KOPT-K1 (cell line): ENCODE data around the gene EXOC2.

Source experiments
- H3K27ac ChIP-seq: fragments of 200-600 bp; sonication (generic); 2 replicates; pipeline ENCODE4 v1.5.1; 2016; ENCODE audit warnings: antibody characterized with exemption, mild to moderate bottlenecking, low read depth, low read length; ENCODE audit not compliant: poor library complexity, severe bottlenecking
- H3K36me3 ChIP-seq: fragments of 200-600 bp; sonication (generic); 2 replicates; pipeline ENCODE4 v1.5.1; 2017; ENCODE audit warnings: antibody characterized with exemption, mild to moderate bottlenecking, low read length, moderate library complexity; ENCODE audit not compliant: insufficient read depth
- H3K9me3 ChIP-seq: fragments of 200-600 bp; sonication (generic); 2 replicates; pipeline ENCODE4 v1.5.1; 2017; ENCODE audit warnings: antibody characterized with exemption, low read length, mild to moderate bottlenecking; ENCODE audit not compliant: insufficient read depth, poor library complexity, severe bottlenecking

EXOC2 gene

GRCh38 chr6:467111-467510 is 225.8 kb downstream of the EXOC2 start:
- H3K36me3 ChIP-seq: no peaks in the 10 kb centered on the region
- no peak overlapping the region for H3K27ac ChIP-seq
- no peaks in the 10 kb centered on the region for H3K9me3 ChIP-seq

- no peaks in the 10 kb centered on the region for H3K36me3 ChIP-seq
- no peak overlapping the region for H3K27ac ChIP-seq
- H3K9me3 ChIP-seq: no peaks in the 10 kb centered on the region
Observed at GRCh38 chr6:466564-466963, 226.4 kb downstream of the EXOC2 start.

- no peaks in the 10 kb centered on the region for H3K9me3 ChIP-seq
- H3K36me3 ChIP-seq: no peaks in the 10 kb centered on the region
- H3K27ac ChIP-seq: no peak overlapping the region
Observed at GRCh38 chr6:465531-466348, 227.2 kb downstream of the EXOC2 start.

- Histone ChIP-seq H3K36me3 (no peaks in the 10 kb centered on the region), H3K27ac (no peak overlapping the region), H3K9me3 (peaks cover 11% of the 10 kb centered on the region)
Observed at GRCh38 chr6:456887-457286, 236.1 kb downstream of the EXOC2 start.

- Histone ChIP-seq H3K27ac (no peak overlapping the region), H3K36me3 (no peaks in the 10 kb centered on the region), H3K9me3 (peaks cover 11% of the 10 kb centered on the region)
Observed at GRCh38 chr6:456358-456867, 236.5 kb downstream of the EXOC2 start.

GRCh38 chr6:455835-456234 is 237.1 kb downstream of the EXOC2 start:
- Histone ChIP-seq H3K9me3 (peaks cover 11% of the 10 kb centered on the region), H3K36me3 (no peaks in the 10 kb centered on the region), H3K27ac (no peak overlapping the region)

GRCh38 chr6:455006-455585 is 237.8 kb downstream of the EXOC2 start:
- H3K9me3 ChIP-seq: peaks cover 11% of the 10 kb centered on the region
- no peak overlapping the region for H3K27ac ChIP-seq
- no peaks in the 10 kb centered on the region for H3K36me3 ChIP-seq

- H3K9me3 ChIP-seq: peaks cover 11% of the 10 kb centered on the region
- no peaks in the 10 kb centered on the region for H3K36me3 ChIP-seq
- no peak overlapping the region for H3K27ac ChIP-seq
Observed at GRCh38 chr6:454148-454991, 238.6 kb downstream of the EXOC2 start.

GRCh38 chr6:453152-453551 is 239.8 kb downstream of the EXOC2 start:
- Histone ChIP-seq H3K9me3 (peaks cover 8% of the 10 kb centered on the region), H3K36me3 (no peaks in the 10 kb centered on the region), H3K27ac (no peak overlapping the region)

GRCh38 chr6:452301-453067 is 240.5 kb downstream of the EXOC2 start:
- H3K9me3 ChIP-seq: peaks cover 4% of the 10 kb centered on the region
- no peak overlapping the region for H3K27ac ChIP-seq
- H3K36me3 ChIP-seq: no peaks in the 10 kb centered on the region

- H3K27ac ChIP-seq: no peak overlapping the region
- H3K9me3 ChIP-seq: no peaks in the 10 kb centered on the region
- no peaks in the 10 kb centered on the region for H3K36me3 ChIP-seq
Observed at GRCh38 chr6:451847-452246, 241.1 kb downstream of the EXOC2 start.

- H3K27ac ChIP-seq: no peak overlapping the region
- no peaks in the 10 kb centered on the region for H3K36me3 ChIP-seq
- no peaks in the 10 kb centered on the region for H3K9me3 ChIP-seq
Observed at GRCh38 chr6:451336-451735, 241.6 kb downstream of the EXOC2 start.

GRCh38 chr6:449486-450419 is 243.2 kb downstream of the EXOC2 start:
- no peaks in the 10 kb centered on the region for H3K36me3 ChIP-seq
- no peak overlapping the region for H3K27ac ChIP-seq
- no peaks in the 10 kb centered on the region for H3K9me3 ChIP-seq

- no peak overlapping the region for H3K27ac ChIP-seq
- H3K36me3 ChIP-seq: no peaks in the 10 kb centered on the region
- no peaks in the 10 kb centered on the region for H3K9me3 ChIP-seq
Observed at GRCh38 chr6:449057-449430, 243.9 kb downstream of the EXOC2 start.
